PC-3 (cell line): Measurements from ENCODE around the gene NANS. TPM values are rescaled to one million over a fixed set of nuclear protein-coding genes. Genes with fewer than 3 reads are reported as not detected.
"Not testable (repeated sequence)": the region's sequence is repeated elsewhere in the genome, so short reads cannot be mapped to it uniquely, and the experiment has no call there.

Experiments
- ATAC-seq: fragments of 200-7000 bp; cut with Tn5 transposase; 2 replicates; pipeline ENCODE4 v1.9.1; 2020; ENCODE audit warnings: mild to moderate bottlenecking, moderate library complexity
- BruUV-seq: library from RNA; stranded (reverse); fragments of 400-500 nt; replicated peaks from 2 replicates; lab custom pipeline; 2021; lab: Mats Ljungman, UMichigan
- CTCF ChIA-PET: fragments of 300-600 bp; sonication (Branson Sonifier 250); formaldehyde crosslinking; loops from one replicate; lab custom pipeline; 2022; ENCODE audit warnings: antibody characterized with exemption; lab: Charles Lee
- POLR2A ChIA-PET: fragments of 300-600 bp; sonication (Branson Sonifier 250); formaldehyde crosslinking; loops from one replicate; lab custom pipeline; 2022; ENCODE audit warnings: antibody characterized with exemption; ENCODE audit not compliant: unreplicated experiment; lab: Charles Lee
- DNase-seq: peaks from one replicate; pipeline ENCODE4 v3.0.0-alpha.2; 2015
- H2AFZ ChIP-seq: fragments of 300-600 bp; sonication (generic); 2 replicates; pipeline ENCODE4 v1.6.0; 2016; ENCODE audit warnings: antibody characterized with exemption, low read length
- H3F3A ChIP-seq: fragments of 300-600 bp; sonication (generic); one replicate; pipeline ENCODE4 v1.6.0; 2017; ENCODE audit warnings: antibody characterized with exemption, low read length, control low read depth, mild to moderate bottlenecking; ENCODE audit not compliant: unreplicated experiment
- H3K27ac ChIP-seq: fragments of 300-600 bp; sonication (generic); 2 replicates; pipeline ENCODE4 v1.5.1; 2016; ENCODE audit warnings: mild to moderate bottlenecking, low read length
- H3K27me3 ChIP-seq: fragments of 300-600 bp; sonication (generic); 2 replicates; pipeline ENCODE4 v1.6.1; 2016; ENCODE audit warnings: low read length, mixed read lengths
- H3K36me3 ChIP-seq: fragments of 300-600 bp; sonication (generic); 2 replicates; pipeline ENCODE4 v1.6.1; 2016; ENCODE audit warnings: low read depth, mixed run types, low read length, mixed read lengths
- H3K4me1 ChIP-seq: fragments of 300-600 bp; sonication (generic); 2 replicates; pipeline ENCODE4 v1.5.1; 2016; ENCODE audit warnings: low read length; ENCODE audit not compliant: insufficient read depth
- H3K4me2 ChIP-seq: fragments of 300-600 bp; sonication (generic); 2 replicates; pipeline ENCODE4 v1.6.0; 2016; ENCODE audit warnings: low read length
- H3K4me3 ChIP-seq: fragments of 300-600 bp; sonication (generic); 2 replicates; pipeline ENCODE4 v1.5.1; 2016; ENCODE audit warnings: mild to moderate bottlenecking, low read length, mixed read lengths
- H3K79me2 ChIP-seq: fragments of 300-600 bp; sonication (generic); 2 replicates; pipeline ENCODE4 v1.6.1; 2017; ENCODE audit warnings: low read length, mixed read lengths
- H3K9ac ChIP-seq: fragments of 300-600 bp; sonication (generic); 2 replicates; pipeline ENCODE4 v1.6.0; 2016; ENCODE audit warnings: mild to moderate bottlenecking, low read length
- H3K9me2 ChIP-seq: fragments of 300-600 bp; sonication (generic); replicated peaks from 2 replicates; pipeline ENCODE4 v1.6.1; 2016; ENCODE audit warnings: mixed run types, low read length, mixed read lengths
- H3K9me3 ChIP-seq: fragments of 300-600 bp; sonication (generic); 2 replicates; pipeline ENCODE4 v1.6.1; 2016; ENCODE audit warnings: low read length, mixed read lengths
- H4K20me1 ChIP-seq: fragments of 300-600 bp; sonication (generic); 2 replicates; pipeline ENCODE4 v1.6.1; 2016; ENCODE audit warnings: low read length, mixed read lengths
- EZH2 ChIP-seq: fragments of 300-600 bp; sonication (generic); IDR thresholded peaks from one replicate; pipeline ENCODE4 v1.6.1; 2017; ENCODE audit warnings: antibody characterized with exemption, mild to moderate bottlenecking, low read length; ENCODE audit not compliant: unreplicated experiment
- EZH2phosphoT487 ChIP-seq: fragments of 300-600 bp; sonication (generic); IDR thresholded peaks from 2 replicates; pipeline ENCODE4 v1.6.1; 2018; ENCODE audit warnings: mild to moderate bottlenecking, antibody characterized with exemption, low read length, borderline replicate concordance
- intact Hi-C: fragments of 100-400 bp; cut with micrococcal nuclease; formaldehyde crosslinking; loops from 2 replicates; pipeline ENCODE4 v1.9.0; 2023
- total RNA-seq: library from RNA; depleted of rRNA; stranded (reverse); fragments of >200 nt; gene quantifications from 2 replicates; pipeline ENCODE4 v1.2.3, GENCODE V29; 2014
- TF ChIP-seq, protein P1 (sequence below): fragments of 300-600 bp; sonication (generic); conservative IDR thresholded peaks from 2 replicates; pipeline ENCODE4 v1.5.1; 2017; ENCODE audit warnings: antibody characterized with exemption, low read depth, mild to moderate bottlenecking, low read length

NANS gene
- total RNA-seq, 1 experiment from 2014 or later: 93.0 TPM

DNA sequence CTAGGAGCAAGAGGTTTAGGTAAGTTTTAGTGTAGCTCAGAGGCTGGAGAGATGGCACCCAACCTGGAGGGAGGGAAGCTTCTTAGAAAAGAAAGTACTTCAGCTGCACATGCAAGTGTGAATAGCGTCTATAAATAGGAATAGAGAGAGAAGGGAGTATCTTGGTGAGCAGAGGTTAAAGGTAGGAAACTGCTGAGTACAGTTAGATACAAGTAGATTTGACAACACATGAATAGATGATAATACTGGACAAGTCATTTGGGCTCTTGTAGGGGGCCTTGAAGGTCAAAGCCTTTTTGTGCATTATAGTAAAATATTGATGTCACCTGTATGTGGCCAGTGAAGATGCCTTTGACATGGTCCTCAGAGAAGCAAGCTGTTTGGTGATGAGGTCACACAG is 39.2 kb upstream of the NANS start:
- DNase-seq: no peak
- H2AFZ ChIP-seq: no peak overlapping the region
- no peak overlapping the region for H3K4me3 ChIP-seq
- TF ChIP-seq EZH2: no peak
- TF ChIP-seq EZH2phosphoT487: no peak
- TF ChIP-seq, protein P1, sequence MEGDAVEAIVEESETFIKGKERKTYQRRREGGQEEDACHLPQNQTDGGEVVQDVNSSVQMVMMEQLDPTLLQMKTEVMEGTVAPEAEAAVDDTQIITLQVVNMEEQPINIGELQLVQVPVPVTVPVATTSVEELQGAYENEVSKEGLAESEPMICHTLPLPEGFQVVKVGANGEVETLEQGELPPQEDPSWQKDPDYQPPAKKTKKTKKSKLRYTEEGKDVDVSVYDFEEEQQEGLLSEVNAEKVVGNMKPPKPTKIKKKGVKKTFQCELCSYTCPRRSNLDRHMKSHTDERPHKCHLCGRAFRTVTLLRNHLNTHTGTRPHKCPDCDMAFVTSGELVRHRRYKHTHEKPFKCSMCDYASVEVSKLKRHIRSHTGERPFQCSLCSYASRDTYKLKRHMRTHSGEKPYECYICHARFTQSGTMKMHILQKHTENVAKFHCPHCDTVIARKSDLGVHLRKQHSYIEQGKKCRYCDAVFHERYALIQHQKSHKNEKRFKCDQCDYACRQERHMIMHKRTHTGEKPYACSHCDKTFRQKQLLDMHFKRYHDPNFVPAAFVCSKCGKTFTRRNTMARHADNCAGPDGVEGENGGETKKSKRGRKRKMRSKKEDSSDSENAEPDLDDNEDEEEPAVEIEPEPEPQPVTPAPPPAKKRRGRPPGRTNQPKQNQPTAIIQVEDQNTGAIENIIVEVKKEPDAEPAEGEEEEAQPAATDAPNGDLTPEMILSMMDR: no peak
- no peak overlapping the region for H3K9ac ChIP-seq
- no peaks in the 10 kb centered on the region for H4K20me1 ChIP-seq
- no peak for ATAC-seq
- no peaks in the 10 kb centered on the region for H3K79me2 ChIP-seq
- H3K9me2 ChIP-seq: no peaks in the 10 kb centered on the region
- ChIA-PET POLR2A (no interaction called here), CTCF (no interaction called here)
- BruUV-seq: no TSS peak
- H3F3A ChIP-seq: no peaks in the 10 kb centered on the region
- H3K4me2 ChIP-seq: no peak overlapping the region
- intact Hi-C loops: no loop called here
- no peak overlapping the region for H3K27ac ChIP-seq
- H3K9me3 ChIP-seq: no peaks in the 10 kb centered on the region
- peaks cover 23% of the 10 kb centered on the region for H3K36me3 ChIP-seq
- no peaks in the 10 kb centered on the region for H3K27me3 ChIP-seq
- H3K4me1 ChIP-seq: no peaks in the 10 kb centered on the region

DNA sequence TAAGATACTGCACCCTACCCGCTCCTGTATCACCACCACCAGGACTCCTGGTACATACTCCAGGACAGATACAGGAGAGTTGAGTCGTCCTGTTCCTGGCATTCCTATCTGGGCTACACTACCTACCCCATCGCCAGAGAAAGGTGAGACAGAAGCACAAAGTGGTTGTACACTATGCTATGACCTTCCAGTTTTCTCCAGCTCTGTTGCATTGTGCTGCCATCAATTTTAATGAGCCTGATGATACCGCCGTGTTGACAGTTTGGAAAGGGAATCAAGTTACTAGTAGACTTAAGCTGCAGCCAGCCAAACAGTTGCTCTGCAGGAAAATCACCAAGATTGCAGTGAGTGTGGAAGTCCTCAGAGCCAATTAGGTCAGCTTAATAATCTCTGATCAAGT is 38.2 kb upstream of the NANS start:
- CTCF ChIA-PET: no interaction called here
- Histone ChIP-seq H3K4me1 (no peaks in the 10 kb centered on the region), H2AFZ (no peak overlapping the region), H3K4me2 (no peak overlapping the region), H3K79me2 (no peaks in the 10 kb centered on the region), H4K20me1 (no peaks in the 10 kb centered on the region), H3K4me3 (no peak overlapping the region), H3K9me3 (no peaks in the 10 kb centered on the region), H3K36me3 (peaks cover 18% of the 10 kb centered on the region), H3K9me2 (no peaks in the 10 kb centered on the region), H3K27me3 (no peaks in the 10 kb centered on the region), H3F3A (no peaks in the 10 kb centered on the region), H3K27ac (no peak overlapping the region), H3K9ac (no peak overlapping the region)
- no TSS peak for BruUV-seq
- ATAC-seq (no peak), DNase-seq (no peak)
- TF ChIP-seq EZH2phosphoT487 (no peak), EZH2 (no peak)
- TF ChIP-seq, protein P1: no peak
- intact Hi-C loops: no loop called here
- POLR2A ChIA-PET: no interaction called here

DNA sequence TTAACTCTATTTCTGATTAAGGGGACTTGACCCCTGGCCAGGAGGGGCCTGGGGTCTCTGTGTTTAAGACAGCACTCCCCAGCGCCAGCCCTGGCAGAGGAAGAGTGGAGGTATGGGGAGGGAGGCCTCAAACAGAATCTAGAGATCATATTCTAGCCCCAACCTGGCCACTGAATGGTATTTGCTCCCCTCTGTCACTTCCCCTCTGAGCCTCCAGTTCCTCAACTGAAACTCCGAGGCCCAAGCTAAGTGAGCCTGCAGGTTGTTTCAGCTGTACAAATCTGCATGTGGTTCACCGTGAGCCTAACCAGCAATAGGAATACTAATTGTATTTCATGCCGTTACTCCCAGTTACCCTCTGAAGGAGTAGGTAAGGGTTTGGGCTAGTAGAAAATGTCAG is 37.4 kb upstream of the NANS start:
- H3K36me3 ChIP-seq: peaks cover 17% of the 10 kb centered on the region
- no peak overlapping the region for H3K4me3 ChIP-seq
- H3K4me1 ChIP-seq: no peaks in the 10 kb centered on the region
- no peak for ATAC-seq
- DNase-seq: no peak
- no TSS peak for BruUV-seq
- POLR2A ChIA-PET: no interaction called here
- no peaks in the 10 kb centered on the region for H4K20me1 ChIP-seq
- no peaks in the 10 kb centered on the region for H3K9me2 ChIP-seq
- H2AFZ ChIP-seq: no peak overlapping the region
- intact Hi-C loops: no loop called here
- no peaks in the 10 kb centered on the region for H3K9me3 ChIP-seq
- TF ChIP-seq, protein P1: no peak
- no peak for TF ChIP-seq EZH2
- no peak for TF ChIP-seq EZH2phosphoT487
- no peak overlapping the region for H3K4me2 ChIP-seq
- H3F3A ChIP-seq: no peaks in the 10 kb centered on the region
- no peak overlapping the region for H3K27ac ChIP-seq
- H3K27me3 ChIP-seq: no peaks in the 10 kb centered on the region
- no peak overlapping the region for H3K9ac ChIP-seq
- CTCF ChIA-PET: no interaction called here
- H3K79me2 ChIP-seq: no peaks in the 10 kb centered on the region

DNA sequence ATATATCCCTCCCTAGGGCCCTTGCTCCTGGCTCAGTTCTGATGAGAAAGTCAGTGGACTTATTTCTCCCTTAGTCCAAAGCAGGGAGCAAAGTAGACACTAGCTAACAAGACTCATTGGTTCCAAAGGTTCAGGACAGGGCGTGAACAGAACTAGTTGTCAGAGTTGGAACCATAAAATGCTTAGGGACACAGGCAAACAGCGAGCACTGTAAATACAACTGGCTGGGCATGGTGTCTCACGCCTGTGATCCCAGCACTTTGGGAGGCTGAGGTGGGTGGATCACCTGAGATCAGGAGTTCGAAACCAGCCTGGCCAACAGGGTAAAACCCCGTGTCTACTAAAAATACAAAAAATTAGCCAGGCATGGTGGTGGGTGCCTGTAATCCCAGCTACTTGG is 36.7 kb upstream of the NANS start:
- H3F3A ChIP-seq, H2AFZ ChIP-seq, H3K4me2 ChIP-seq, H3K9ac ChIP-seq, H3K27ac ChIP-seq, H3K9me2 ChIP-seq, H3K4me1 ChIP-seq, DNase-seq, H3K27me3 ChIP-seq, intact Hi-C loops, H3K9me3 ChIP-seq, ATAC-seq, CTCF ChIA-PET, BruUV-seq, H3K79me2 ChIP-seq, H4K20me1 ChIP-seq, POLR2A ChIA-PET, H3K4me3 ChIP-seq: not testable (repeated sequence)
- peaks cover 17% of the 10 kb centered on the region for H3K36me3 ChIP-seq
